T follicular helper cell (primary cell): ENCODE measurements around the gene CSTF1.

Experiments
- DNase-seq: peaks from one replicate; pipeline ENCODE4 v3.0.0-alpha.2; 2020; ENCODE audit warnings: low read depth
- total RNA-seq, 2 experiments: gene quantifications; one replicate each; lab custom pipeline; 2026; lab: John Stamatoyannopoulos, UW

Gene CSTF1
- total RNA-seq = 61.6 to 72.2 reads per million in 2 experiments

DNA sequence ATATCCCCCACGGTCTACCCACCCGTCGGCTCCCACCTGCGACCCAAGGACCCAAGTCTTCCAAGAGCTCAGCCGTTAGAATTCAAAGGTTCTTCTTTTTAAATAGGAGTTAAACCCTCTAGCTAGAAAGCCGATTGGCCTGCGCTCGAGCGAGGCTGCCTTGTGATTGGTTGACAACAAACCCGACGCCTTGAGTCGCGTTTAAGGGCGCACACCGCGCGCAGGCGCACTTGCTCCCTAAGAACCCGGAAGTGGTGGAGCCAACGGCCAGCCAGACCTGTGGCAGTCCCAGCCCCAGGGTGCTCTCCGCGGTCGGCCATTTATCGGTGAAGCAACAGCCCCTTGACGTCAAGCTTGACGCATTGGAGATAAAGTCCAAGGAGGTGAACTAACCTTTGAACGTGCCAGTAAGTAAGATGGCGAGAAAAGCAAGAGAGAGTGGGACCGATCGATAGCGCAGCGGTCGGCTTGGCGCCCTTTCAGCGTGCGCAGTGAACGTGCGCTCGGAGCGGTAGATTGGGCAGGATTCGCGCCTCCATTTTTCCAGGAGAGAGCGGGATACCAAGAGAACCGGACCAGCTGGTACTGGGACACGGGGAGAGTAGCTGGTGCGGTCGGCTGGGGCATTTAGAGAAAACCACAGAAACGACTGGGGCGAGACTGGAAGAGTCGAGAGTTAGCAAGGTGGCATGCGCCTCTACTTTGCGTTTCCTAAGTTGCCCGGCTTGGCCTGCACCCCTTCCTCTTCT lies at the start of gene CSTF1, which contains the start of gene AURKA:
Gene CSTF1 (plus strand): TSS at position 514 of the 749 bp plus-strand sequence. CDS start 2,908 bp downstream, outside the sequence.
Gene AURKA (minus strand): TSS at position 84 of the 749 bp plus-strand sequence. CDS start 4,018 bp downstream, outside the sequence.
- DNase-seq = peak; percentile 99

DNA sequence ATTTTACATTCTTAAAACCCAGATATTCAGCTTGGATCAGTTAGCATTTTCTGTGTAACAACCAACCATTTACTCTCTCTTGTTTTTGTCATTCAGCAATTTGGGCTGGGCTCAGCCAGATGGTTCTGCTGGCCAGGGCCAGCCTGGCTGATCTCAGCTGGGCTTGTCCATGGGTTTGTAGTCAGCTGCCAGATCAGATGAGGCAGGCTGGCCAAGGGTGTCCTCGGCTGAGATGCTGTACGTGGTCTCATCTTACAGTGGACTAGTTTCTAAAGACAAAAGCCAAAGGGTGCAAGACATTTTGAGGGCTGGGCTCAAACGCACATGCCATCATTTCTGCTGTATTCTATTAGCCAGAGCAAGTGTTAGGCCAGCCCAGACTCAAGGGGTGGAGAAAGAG lies 49.7 kb upstream of the CSTF1 start:
- DNase-seq = no peak

DNA sequence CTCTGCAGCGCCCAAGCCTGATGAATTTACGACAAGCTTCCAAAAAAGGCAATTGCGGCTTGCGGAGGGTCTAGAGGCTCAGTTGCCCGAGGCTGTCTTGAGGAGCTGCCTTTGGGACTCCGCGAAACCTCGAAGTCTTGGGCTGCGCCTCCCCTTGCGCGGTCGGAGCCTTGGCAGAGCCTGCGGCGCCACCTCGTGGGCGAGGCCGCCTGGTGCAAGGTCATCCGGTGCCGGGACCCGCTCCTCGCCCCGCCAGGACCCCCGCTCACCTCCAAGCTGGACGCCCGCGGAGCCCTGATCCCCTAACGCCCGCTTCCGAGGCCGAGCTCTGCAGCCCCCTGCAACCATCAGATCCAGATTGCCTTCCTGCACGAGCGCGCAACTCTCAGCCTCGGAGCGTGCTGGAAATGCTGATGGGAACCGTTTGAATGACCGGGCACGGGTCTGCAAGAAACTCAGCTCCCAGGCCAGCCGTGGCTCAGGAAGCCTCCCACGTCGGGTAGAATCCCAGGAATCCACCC lies 48.5 kb upstream of the CSTF1 start:
- no peak for DNase-seq

DNA sequence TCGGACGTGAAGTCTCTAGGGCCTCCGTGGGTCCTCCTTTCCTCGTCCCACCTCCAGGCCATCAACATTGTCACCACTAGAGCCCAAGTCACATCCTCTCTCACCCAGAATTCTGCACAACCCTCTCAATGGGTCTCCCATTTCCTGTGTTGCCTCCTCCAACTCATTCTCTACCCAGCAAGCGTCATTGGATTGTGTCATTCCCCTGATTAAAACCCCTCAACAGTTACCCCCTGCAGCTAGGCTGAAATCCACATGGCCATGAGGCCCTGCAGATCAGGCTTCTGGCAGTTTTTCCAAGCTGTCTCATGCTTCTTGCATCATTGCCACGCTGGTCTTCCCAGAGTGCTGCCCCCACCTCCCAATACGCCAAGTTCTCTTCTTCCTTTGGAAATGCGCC lies 46.5 kb upstream of the CSTF1 start:
- no peak for DNase-seq

DNA sequence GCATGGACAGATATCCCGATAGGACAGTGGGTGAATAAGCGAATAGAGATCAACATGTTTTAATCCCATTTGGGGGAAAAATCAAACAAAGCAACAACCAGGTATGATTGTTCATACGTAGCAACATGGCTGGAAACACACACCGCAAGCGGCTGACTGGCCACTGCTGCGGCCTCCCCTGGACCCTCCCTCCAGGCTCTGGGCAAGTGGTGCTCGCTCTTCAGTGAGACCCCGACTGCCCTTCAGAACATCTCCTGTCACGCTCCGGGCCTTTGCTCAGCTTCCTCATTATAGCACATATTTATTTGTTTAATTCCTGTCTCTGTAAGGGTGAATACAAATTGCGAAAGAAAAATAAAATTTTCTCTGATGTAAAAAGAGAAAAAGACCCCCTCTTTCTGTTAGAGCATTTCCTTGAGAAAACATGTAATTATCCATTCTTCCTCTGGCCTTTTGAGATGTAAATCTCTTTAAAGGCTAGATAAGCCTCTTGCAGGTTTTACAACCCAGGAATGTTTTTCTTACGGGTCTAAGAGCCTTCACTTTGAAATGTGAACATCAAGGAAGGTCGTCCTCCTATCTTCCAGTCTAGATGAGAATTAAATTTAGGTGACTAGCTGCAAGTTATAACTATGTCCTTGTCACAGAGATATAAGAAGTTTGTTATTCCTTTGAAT lies 44.7 kb upstream of the CSTF1 start:
- no peak for DNase-seq

DNA sequence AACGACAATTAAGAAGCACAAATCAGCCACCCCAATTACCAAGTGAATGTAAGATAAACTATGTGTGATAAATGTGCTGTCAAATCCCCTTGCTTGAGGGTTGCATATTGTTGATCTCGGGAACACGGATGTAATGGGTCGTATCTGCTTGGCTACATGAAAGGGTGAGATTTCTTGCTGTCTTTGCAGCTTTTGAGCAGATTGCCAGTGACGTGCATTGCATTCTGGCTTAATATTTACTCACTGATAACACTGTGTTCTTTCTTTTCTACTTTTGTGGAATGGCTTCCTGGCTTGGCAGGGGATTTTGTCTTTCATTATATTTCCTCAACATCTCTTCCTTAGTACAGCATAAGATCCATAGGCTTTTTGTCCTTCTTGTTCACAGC lies 44.1 kb upstream of the CSTF1 start:
- no peak for DNase-seq

DNA sequence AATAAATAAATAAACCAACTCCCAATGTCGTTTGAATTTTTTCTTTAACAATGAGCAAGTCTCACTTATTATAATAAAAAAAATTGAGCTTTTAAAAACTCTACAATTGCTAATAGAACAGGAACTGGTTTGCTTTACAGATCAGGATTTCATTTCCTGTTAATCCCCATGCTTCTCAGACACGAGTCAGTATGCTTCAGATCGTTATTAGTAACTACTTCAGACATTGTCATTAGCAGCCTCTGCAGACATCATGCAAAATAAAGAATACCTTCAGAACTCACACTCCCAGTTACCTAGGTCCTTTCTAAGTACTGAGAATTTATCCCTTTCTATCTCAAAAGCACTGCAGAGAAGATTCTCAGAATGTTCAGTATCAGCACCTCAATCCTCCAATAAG lies 43.7 kb upstream of the CSTF1 start:
- no peak for DNase-seq

DNA sequence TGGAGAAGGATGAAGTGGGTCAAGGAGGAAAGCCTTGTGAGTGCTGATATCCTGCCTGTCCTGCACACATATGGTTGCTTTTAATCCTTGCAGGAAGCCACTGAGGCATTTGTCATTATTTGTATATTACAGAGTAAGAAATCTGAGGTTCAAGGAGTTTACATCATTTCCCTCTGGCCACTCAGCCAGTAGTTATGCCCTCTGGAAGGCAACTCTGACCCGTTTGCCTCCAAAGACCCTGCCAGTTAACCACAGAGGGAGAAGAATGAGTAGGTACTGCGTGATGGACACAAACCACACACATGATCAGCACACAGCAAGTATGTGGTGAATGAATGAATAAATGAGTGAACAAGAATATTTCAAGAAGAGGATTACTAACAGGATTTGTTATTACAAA lies 41.6 kb upstream of the CSTF1 start:
- DNase-seq = no peak

DNA sequence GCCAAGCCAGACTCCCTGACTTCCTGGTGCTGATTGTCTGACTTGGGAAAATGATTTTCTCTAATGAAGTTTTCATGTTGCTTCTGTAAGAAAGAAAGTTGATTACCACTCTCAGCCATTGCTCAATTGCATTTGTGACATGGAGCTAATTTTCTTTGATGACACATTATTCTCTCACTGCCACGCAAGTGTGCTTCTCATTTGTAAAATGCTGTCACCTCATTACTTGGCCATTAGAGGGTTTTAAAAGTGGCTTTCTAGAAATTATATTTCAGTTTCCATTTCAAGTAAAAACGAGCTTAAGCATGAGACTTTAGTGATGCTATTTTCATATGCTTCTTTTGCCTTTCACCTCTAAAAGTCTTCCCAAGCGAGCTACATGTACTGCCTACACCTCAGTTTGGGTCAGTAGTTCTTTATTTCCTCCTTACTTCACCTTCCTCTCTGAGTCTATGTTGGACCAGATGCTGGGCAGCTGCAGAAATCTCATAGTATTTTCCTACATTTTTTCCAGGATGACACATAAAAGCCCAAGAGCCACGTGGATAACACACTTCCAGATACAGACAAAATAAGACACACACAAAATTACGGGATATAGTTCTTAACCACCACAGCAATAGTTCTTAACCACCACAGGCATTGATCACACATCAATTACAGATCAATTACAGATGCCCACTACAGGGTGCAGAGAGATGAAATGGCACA lies 39.9 kb upstream of the CSTF1 start:
- DNase-seq = no peak

DNA sequence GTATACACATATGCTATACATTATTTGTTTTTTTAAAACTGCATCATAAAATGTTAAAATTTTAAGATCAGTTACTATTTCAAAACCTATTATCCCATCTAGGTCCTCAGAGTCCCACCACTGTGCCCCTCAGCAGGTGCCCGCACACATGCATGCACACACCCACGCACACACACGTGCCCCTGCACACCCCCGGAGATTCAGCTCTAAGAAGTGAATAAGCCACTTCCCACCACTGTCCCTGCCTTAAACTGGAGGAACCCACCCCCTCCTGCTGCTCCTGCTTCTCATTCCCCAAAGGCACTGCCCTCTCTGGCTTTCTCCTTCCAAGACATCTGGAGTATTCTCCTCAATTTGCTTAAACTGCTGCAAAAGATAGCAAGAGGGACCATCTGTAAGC lies 39.1 kb upstream of the CSTF1 start:
- no peak for DNase-seq

DNA sequence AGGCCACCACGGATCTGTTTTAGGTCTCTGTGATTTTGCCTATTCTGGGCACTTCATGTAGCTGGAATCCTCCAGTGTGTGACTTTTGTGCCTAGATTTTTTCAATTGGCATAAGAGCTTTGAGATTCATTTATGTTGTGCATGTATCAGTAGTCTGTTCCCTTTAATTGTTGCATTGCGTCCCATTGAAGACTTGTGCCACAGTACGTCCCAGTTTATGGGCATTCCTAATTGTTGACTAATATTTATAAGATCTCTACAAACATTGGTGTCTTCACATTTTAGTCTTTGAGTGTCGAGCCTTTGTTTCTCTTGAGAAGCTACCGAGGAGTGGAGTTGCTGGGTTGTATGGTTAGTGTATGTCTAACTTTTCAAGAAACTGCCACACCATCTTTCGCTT lies 34.4 kb upstream of the CSTF1 start:
- DNase-seq = no peak

DNA sequence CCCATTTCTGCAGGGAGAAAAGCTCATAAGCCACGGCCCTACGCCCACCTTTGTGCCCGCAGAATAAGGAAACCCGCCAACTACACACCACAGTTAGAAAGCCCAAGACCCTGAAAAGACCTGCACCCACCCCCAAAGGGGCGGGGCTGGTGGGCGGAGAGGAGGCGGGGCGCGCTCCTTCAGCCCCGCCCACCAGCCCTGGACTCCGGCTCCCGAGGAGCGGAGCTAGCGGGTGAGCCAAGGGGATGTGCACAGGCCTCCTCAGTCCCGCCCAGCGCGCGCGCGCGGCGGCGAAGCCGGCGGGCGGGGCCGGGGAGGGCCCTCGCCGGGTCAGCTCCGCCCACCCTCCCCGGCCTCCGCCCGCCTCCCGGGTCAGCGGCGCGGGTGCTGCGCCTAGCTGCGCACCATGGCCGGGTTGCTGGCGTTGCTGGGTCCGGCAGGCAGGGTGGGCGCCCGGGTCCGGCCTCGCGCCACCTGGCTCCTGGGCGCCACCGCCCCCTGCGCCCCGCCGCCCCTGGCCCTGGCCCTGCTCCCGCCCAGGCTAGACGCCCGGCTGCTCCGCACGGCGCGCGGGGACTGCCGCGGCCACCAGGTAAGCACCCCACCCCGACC lies 33.7 kb upstream of the CSTF1 start, which contains the start of gene FAM210B:
Gene FAM210B (plus strand): TSS at position 375 of the 612 bp plus-strand sequence. CDS start 32 bp downstream, at position 407.
- DNase-seq = peak; percentile 69

DNA sequence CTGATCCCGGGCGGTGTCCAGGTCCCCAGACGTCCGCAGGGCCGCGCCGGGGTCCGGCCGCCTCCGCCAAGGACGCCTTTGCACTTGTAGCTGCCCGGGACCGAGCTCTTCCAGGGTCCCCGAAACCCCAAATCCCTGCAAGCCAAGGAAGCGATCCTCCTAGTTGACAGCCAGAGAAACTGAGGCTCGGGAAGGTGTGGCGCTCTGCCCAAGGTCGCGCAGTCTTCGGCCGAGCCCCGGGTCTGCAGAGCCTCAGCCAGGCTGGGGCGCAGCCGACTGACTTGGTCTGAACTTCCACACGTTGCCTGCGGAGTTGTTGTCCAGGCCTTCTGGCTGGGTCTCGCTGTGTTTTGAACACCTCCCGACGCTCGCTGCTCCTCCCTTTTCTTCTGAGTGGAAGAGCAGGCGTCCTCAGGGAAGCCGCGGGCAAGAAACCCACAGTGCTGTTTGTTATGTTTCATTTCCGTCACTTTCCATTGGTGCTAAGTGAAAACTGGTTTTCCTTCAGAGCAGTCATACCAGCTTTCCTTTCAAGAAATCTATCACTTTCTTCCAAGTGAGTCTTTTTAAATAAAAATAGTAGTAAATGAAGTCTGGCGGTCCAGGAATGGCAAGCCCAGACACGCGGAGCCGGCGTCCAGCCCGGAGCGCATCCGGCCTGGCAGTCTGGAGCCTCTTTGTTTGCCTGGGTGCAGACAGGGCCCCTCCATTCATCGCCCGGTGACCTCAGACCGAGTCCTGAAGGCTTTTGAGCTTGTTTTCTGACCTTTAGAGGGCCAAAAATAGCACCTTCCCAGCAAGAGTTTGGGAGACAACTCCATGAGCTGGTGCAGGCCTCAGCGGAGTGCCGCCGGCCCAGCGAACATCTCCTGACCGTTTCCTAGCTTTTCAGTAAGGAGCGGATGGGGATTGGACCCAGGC lies 33.0 kb upstream of the CSTF1 start:
- no peak for DNase-seq

DNA sequence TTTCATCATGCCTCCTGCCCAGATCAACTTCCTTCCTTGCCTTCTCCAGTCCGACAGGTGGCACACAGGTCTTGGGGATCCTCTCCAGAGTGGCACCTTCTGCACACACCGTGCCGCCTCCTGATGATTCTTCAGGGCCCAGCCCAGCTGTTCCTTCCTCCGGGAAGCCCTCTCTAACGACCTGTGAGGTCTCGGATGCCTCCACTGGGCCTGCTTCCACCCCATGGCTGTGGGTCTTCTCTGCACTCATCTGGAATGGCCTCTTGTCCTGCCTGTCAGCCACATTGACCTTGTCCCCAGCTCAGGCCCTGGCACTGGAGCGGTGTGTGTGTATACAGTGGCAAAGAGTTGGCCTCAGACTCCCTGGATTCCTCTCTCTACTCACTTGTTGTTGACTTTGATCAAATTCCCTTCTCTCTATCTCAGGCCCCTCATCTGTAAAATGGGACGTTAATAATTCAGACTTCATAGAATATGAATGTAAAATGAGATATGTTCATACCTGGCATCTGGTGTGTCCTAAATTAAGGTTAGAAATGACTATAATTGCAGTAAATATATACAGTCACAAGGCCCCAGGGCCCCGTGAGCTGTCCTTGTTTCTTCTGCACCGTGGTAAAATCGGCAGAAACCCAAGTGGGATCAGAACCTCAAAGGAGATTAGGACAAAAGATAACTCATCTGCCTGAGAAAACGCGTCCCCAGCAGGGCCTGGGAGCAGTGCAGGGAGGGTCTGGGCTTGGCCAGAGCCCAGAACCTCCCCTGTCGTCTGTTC lies 32.1 kb upstream of the CSTF1 start:
- no peak for DNase-seq

DNA sequence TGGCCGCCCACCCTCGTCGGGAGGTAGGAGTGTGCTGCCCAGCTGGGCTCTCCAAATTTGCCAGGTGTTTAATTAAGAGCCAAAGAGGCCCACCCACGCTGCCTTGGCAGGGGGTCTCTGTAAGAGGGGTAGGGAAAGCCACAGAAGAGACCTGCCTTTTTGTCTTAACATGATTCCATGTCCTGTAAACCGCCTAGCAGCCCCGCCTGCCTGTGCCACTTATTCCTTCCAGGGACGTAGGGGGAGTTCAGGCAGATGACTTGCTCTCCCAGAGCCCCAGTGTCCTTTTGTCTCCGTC lies 31.6 kb upstream of the CSTF1 start:
- DNase-seq = no peak

DNA sequence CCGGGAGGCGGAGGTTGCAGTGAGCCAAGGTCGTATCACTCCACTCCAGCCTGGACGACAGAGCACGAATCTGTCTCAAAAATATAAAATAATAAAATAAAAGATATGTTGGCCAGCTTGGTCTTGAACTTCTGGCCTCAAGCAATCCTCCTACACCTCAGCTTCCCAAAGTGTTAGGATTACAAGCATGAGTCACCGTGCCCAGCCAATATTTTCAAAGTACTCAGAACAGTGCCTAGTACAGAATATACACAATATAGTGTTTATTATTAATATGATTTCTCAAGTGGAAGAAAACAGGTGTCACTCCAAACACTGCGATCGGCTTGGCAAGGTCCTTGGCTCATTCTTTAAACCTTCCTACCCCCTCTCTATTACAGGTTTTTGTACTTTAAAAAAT lies 30.5 kb upstream of the CSTF1 start:
- no peak for DNase-seq

DNA sequence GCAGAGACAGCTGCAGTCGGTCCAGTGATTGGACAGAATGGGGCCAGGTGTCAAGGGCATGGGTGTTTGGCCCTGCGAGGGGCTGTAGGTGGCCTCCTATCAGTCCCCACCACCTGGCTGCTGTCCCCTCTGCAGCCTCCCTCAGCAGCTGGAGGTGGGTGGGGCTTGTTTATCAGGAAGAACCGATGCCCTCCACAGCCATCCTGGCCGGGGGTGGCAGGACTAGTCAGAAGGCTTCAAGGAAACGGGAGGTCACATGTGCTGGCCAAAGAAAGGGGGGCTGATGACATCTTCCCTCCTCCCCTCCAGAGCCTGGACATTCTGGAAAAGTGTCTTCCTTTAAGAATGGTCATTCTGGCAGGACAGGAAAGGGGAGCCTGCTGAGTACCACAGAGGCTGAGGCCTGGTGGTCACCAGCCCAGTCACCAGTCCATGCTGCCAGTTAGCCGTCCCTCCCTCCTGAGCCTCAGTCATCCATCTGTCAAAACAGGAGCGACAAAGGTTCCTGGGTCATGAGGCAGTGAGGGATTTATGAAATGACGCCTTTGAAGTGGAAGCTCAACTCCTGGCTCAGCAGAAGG lies 29.5 kb upstream of the CSTF1 start:
- DNase-seq = no peak

DNA sequence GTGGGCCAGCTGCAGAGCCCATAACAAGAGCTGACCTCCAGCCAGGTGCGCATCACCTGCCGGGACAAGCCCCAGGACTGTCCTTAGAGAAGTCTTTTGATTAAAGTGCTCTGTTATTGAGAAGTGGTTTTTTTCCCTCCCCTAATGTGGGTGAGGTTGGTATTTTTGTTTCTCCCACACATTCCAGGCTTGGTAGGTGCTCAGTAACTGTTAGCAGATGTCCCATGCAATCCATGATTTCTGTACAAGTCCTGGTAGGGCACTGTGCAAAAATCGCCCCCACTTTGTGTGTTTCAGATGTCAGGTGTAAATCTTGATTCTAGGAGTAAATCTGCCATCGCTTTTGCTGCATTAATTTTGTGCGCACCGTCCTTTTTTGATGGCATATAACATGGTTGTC lies 29.0 kb upstream of the CSTF1 start:
- no peak for DNase-seq

DNA sequence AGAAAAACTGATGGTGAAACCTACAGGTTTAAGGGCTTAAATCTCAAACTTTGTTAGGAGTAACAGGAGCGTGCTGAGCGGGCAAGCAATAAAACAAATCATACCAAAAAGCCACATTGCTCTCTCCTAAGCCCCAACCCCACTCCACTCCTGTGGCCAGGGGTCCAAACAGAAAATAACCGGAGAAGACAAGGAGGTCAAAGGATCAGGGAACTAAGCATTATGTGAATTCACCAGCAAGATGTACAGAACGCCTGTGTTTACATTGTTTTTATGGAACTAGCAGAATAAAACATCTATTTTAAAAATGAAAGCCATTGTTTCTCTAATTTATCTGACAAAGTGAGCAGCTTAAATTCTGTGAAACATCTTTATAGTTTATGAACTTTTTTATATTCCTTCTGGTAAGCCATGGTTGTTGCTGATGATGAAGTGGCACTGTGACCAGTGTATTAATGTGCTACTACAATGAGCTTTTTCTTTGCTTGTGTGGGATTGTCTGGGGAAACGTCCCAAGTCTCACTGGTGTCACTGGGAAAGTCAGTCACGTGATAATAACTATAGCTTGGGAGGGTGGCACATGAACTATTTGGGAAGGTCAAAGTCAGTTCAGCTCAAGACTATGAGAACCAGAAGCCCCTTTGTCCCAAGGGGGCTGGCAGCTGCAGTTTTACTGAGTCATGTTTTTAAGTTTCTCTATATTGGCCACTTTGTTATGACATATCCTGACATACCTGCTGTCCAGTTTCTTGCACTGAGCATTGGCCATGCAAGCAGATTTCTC lies 23.9 kb upstream of the CSTF1 start:
- DNase-seq = no peak
